SK-MEL-5 (cell line): Measurements from ENCODE around the gene GEMIN8. TPM values are rescaled to one million over a fixed set of nuclear protein-coding genes. Genes with fewer than 3 reads are reported as not detected.
A peak's percentile ranks its signal among the peaks of the same experiment; 100 is the strongest.

Experiments
- DNase-seq: peaks from one replicate; pipeline ENCODE4 v3.0.0-alpha.2; 2016; ENCODE audit warnings: low read depth, low spot score
- in situ Hi-C: cut with HindIII; loops from 2 replicates; pipeline ENCODE4 v1.10.0; 2016; ENCODE audit warnings: low sequenced_read_pairs, high pct_unique_total_duplicates, low pct_unique_long_range_greater_than_20kb
- total RNA-seq: library from RNA; depleted of rRNA; stranded (reverse); fragments of >200 nt; shearing (Covaris generic); gene quantifications from 2 replicates; pipeline ENCODE4 v1.2.3, GENCODE V29; 2014

Gene GEMIN8
- total RNA-seq, 1 experiment from 2014 or later: 15.0 TPM

DNA sequence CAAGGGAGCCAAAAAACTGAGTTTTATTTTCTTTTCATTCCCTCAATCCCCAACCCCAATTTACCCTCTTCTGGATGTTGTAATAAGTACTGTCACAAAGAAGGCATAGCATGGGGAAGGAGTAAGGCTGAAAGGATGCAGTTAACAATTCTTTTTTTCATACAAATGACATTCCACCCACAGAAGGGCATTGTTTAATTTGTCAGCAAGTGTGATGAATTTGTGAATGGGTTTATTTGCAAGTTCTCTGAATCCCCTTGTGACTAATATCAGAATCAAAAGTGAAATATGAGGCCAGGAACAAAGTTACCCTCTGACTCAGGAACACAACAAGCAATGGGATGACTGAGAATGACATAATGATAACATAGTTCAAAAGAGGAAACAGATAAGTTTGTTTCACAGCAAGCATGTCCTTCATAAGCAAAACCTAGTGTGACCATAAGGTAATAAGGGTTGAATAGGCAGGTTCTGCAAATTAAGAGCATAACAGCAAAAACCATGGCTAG lies 2.1 kb downstream of the GEMIN8 start:
- in situ Hi-C loops: no loop called here
- DNase-seq: peak; percentile 93

DNA sequence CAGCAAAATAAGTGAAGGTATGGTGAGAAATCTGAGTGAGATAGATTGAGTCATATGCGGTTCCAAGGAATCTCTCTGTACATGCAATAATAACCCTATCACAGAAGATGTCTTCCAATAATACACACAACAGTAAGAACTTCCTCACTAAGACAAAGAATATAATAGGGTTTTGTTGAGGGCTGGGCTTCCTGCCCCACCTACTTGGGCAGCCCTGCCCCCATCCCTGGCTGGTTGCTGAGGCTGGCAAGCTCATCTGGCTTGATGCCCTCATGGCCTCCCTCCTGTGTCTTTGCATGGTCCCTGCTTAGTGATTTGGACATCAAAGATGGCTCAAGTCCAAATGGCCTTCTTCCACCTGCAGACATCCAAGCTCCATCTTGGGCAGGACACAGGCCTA lies 2.7 kb downstream of the GEMIN8 start:
- DNase-seq: peak; percentile 84
- in situ Hi-C loops: no loop called here

DNA sequence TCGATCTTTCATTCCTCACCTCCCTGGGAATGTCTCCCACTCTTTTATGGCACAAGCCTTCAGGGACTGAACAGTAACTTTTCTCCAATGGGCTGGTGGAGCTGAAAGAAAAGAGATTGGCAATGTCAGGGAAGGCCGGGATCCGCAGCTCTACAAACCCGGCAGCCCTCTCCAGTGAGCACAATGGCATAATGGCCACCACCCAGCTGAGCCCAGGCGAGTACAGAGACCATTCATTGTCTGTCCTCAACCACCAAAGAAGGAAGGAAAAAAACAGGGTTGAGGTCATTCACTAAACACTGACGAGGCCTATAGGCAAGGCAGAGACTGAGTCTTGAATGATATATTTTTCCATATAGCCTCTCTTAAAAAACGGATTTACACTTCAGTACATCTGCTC lies 3.6 kb downstream of the GEMIN8 start:
- in situ Hi-C loops: no loop called here
- DNase-seq: peak; percentile 54

DNA sequence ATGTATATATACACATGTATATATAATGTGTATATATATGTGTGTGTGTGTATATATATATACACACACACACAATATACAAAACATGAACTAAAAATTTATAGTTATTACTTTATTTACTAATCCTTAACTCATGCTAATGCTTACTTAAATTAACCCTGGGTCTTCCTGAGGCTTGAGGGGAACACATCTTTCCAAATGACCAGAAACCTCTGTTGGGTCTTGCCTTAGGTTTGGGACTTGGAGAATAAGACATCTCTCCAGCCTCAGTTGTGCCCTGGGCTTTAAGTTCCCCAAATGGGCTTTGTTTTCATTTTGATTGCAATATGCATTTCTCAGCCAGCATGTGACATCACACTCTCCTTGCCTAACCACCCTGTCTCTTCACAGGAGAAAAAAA lies 7.7 kb downstream of the GEMIN8 start:
- no peak for DNase-seq
- in situ Hi-C loops: no loop called here

DNA sequence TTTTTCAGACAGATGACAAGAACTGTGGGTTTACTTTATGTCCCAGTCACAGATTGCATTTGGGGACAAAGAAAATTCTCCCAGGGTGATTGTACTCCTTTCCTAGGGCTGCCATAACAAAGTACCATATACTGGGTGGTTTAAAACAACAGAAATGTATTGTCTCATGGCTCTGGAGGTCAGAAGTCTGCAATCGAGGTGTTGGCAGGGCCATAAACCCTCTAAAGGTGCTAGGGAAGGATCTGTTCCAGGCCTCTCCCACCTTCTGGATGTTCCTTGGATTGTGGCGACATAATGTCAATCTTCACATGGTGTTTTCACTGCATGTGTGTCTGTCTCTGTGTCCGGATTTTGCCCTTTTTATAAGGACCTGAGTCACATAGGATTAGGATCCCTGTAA lies 12.3 kb downstream of the GEMIN8 start:
- no peak for DNase-seq
- in situ Hi-C loops: no loop called here

DNA sequence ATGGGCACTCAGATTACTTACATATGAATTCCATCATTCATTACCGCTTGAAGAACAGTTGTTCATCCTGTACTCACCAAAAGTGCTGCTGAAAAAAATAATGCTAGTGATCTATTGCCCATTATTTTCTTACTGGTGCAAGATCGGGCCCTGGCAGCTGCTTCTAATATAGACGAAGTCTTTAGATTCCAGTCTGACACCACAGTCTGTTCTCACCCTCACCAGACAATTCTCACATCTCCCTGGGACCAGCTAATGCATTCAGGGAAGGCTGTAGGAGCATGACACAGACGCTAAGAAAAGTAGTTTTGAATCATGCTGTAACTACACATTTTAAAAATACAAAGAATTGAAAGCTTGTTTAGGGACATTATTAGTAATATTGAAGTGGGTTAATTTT lies 13.8 kb downstream of the GEMIN8 start:
- DNase-seq: no peak
- in situ Hi-C loops: no loop called here

DNA sequence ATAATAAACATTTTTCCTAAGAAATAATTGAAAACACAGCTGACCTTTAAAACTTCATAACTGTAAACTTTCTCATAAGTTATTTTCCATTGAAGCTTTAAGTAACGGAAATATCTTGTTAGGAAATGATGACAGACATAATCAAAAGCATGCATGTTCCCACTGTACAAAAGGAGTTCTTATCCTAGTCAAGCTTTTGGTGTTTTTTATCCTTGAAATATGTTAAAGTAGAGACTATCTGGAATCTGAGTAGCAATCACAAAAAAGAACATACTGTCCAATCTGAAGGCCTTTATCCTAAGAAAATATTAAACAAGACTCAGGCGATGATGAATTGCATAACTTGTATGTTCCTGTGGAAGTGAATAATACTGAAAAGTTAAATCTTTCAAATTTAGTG lies 14.4 kb downstream of the GEMIN8 start:
- no peak for DNase-seq
- in situ Hi-C loops: no loop called here

DNA sequence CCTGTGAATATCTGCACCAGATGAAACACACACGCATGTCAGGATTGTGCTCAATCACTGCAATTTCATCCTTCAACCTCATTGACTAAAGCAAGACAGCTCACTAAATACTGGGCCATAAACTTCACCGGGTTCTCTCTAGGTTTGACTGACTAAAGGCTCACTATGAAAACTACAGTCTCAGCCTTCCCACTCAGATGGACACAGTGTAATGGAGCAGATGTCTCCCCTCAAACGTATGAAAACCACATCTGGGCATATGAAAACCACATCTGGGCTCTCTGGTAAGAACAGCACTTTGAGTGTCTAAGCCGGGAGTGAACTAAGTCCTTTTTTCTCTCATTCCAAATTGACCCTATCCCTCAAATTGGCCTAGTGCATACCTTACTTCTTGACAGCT lies 15.2 kb downstream of the GEMIN8 start:
- no peak for DNase-seq
- in situ Hi-C loops: no loop called here

DNA sequence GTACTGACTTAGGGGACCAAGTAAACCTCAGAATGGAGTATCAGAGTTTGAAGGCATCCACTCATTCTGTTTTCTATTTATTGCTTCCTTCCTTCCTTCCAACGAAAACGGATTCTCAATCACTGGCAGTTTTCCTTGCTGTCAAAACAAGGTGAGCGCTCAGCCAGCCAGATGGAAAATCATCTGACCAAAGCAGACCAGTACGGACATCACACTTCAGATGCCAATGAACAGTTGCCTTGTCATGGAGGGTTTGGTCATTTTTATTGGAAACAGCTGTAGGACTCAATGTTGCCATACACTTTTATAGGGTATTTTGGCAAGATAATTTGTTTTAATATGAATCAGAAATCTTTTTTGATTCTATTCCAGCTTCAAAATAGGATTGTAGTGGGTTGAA lies 16.6 kb downstream of the GEMIN8 start:
- DNase-seq: no peak
- in situ Hi-C loops: no loop called here

DNA sequence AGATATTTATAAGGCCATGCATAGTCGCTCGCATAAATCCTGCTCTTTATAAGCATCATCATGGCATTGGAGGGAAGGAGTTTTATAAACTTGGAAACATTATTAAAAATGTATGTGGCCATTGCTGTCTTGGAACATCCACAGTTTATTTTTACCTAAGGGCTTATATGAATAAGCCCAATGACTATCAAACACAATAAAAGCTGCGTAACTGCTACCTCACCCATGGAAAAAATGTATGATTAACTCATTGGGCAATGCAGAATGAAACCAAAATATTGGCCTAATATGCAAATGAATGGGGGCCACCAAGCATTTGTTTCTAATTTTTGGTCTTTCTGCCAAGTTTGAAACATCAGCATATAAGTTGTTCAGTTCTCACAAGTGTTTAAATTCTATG lies 19.1 kb downstream of the GEMIN8 start:
- in situ Hi-C loops: no loop called here
- DNase-seq: no peak

DNA sequence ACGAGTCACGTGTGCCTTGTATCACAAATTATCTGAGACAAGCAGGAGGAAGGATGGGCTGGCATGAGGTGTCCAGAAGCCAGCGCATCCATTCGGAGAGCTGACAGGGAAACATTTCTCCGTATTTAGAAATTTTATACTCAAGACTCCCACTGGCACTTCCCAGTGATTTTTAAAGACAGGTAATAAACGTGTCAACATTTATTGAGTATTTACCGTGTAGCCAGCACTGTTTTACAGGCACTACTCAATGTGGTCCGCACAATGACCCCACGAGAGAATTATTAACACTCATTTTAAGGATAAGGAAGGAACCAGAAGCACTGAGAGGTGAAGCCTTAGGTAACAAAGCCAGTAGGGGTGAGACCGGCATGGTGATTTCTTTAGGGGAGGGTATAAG lies 23.2 kb downstream of the GEMIN8 start:
- no peak for DNase-seq
- in situ Hi-C loops: no loop called here

DNA sequence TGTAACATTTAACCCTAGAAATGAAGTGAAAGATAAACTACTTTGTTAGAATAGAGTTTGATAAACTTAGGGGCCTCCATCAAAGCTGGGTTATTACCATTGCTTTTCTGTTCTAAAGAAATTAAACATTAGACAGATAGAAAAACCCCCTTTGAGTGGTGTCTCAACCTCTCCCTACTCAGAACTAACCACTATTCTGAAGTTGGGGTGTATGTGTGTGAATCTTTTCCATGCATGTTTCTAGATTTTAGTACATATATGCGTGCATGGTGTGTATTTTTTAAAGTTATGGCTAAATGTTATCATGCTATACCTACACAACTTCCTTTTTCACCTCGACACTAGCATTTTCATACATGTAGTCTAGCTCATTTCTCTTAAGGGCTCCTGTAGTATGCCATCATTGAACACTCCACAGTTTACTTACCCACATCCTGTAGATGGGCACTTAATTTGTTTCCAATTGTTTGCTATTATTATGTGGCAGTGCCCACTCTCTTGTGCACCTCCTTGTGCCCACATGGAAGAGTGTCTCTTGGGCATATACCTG lies 25.7 kb downstream of the GEMIN8 start:
- DNase-seq: no peak
- in situ Hi-C loops: no loop called here

DNA sequence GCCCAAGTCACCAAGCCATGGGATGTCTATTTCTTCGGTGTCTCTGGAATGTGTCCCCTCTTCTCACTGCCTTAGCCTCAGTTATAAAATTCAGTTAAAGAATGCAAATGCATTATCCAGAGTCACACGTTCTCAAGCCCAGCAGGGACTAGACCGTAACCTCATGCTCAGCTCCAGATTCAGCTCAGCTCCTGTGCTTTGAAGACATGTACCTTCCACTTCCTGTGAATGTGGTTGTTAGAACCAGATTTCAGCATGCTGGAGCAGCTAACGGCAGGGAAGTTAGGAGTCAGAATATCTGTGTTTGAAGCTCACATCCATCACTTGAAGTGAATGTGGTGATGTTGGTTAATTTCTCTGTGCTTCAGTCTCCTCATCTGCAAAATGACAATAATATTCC lies 26.7 kb downstream of the GEMIN8 start:
- in situ Hi-C loops: no loop called here
- DNase-seq: no peak

DNA sequence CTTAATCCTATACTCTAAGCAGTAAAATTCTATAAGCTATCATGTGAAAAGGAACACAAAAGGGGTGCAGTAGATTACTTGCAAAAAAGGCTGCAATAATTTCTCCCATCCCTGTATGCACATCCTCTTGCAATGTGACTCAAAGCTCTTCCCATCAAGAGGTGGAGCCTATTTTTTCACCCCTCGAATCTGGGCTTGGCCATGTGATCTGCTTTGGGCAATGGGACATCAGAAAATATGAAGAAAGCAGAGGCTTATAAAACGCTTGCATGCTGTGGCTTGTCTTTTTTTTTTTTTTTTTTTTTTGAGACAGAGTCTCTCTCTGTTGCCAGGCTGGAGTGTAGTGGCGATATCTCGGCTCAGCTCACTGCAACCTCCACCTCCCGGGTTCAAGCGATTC lies 33.0 kb downstream of the GEMIN8 start:
- peak; percentile 2 for DNase-seq
- in situ Hi-C loops: no loop called here

DNA sequence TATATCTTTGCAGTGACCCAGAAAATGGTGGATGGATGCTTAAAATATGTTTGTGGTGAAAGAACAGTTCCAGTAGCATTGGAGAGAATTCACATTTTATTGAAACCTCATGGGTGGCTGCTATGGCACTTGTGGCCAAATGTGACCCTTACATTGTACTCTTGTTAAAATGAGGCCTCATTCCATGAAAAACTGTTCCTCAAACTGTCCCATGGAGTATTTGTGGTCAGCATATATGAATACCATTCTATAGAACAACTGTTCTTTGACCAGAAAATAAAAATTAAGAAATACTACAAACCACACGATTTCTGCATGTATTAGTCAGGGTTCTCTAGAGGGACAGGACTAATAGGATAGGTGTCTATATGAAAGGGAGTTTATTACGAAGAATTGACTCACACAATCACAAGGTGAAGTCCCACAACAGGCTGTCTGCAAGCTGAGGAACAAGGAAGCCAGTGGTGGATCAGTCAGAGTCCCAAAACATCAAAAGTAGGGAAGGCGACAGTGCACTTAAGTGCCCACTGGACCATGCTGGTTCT lies 35.1 kb downstream of the GEMIN8 start:
- in situ Hi-C loops: no loop called here
- DNase-seq: no peak

DNA sequence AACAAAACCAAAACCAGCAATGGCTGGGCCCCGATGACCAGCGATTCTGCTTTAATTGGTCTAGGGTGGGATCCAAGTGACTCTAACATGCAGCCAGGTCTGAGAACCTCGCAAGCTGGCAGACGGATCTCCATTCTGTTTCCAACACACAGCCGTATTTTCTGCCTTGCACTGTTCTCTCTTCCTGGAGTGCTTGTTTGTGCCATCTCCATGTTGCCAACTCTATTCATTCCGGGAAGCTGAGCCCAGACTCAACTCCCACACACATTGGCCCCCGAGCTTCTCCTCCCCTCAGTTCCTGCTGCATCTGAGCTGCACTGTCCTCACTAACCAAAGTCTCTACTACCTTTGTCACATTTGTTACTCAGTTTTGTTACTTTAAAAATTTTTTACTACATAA lies 35.6 kb downstream of the GEMIN8 start:
- in situ Hi-C loops: no loop called here
- DNase-seq: no peak

DNA sequence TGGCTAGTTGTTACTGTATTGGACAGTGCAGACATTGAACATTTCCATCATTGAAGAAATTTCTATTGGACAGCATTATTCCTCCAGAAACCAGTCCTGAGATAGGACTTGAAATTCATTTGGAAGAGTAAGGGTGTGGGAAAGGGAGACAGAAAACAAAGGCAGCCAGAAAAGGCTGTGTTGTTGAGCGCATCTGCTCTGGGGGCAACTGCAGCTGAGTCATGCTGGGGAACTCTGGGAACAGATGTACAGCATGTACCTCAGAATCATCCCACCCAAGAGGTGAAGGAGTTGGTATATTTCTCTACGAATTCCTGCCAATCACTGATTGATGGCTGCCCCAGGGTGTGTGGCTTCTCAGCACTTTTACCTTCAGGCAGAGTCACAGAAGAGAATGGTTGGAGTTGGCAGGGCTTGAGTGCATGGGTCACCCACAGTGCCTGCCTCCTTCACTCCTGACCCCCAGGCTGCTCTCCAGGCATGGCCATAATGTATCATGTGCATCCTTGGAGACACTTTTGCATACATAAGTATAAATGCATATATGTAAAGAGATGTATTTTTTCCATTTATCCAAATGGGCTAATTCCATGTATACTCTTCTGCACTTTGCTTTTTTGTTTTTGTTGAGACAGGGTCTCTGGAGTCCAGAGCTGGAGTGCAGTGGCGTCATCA lies 39.4 kb downstream of the GEMIN8 start:
- DNase-seq: no peak
- in situ Hi-C loops: no loop called here

DNA sequence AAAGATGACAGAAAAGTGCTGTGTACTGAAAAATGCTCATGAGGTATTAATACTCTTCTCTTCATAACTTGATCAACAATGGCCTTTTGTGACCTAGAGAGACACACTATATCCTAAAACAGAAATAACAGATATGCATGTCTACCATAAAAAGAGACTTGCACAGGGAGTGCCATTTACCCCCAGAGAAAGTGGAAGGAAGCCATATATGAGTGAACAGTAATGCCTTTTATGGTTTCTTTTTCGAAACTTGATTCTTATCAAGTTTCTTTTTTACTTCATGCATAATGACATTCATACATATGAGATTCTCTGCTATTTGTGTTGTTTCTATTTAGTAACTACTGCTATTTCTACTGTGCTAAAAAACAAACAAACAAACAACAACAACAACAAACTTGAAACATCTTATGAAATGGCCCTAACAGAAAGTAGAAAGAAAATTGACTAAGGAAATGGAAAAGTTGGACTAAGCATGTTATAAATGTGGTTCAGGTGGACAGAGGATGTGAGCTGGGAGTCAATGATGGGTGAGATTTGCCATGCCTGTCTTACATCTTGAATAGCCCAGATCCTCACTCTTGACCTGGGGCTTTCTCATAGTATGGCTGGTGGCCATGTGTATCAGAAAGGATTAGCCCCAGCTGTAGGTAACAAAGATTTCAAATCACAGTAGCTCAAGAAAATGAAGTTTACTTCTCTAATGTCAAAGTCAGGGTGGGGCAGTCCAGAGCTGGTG lies 43.8 kb downstream of the GEMIN8 start:
- in situ Hi-C loops: no loop called here
- peak; percentile 54 for DNase-seq

DNA sequence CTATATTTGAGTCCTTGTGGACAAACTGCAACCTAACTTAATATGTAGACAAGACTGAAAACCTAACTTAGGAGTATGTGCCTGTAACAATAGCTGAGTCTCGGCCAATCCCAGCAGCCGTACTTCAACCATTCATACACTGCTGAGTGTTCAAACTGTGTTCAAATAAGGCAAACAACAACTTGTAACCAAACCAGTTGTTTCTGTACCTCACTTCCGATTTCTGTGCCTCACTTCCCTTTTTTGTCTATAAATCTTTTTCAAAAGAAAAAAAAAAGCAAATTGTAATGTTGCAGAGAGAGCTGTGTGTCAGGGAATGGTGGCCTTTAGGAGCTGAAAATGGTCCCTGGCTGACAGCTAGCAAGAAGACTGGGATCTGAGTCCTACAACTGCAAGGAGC lies 46.0 kb downstream of the GEMIN8 start:
- in situ Hi-C loops: no loop called here
- DNase-seq: no peak
